BJ (cell line): Measurements from ENCODE around the gene RNF175. TPM values are rescaled to one million over a fixed set of nuclear protein-coding genes. Genes with fewer than 3 reads are reported as not detected.
A peak's percentile ranks its signal among the peaks of the same experiment; 100 is the strongest.

ENCODE experiments used
- CTCF ChIA-PET: fragments of 350-600 bp; formaldehyde crosslinking; extraction: SDS; loops from one replicate; lab custom pipeline; 2021; ENCODE audit warnings: antibody characterized with exemption, inconsistent platforms; lab: Yijun Ruan, JAX
- POLR2A ChIA-PET: fragments of 300-600 bp; sonication (Branson Sonifier 250); formaldehyde crosslinking; extraction: SDS; loops from one replicate; lab custom pipeline; 2021; ENCODE audit warnings: antibody characterized with exemption; lab: Charles Lee
- DNase-seq: peaks from one replicate; pipeline ENCODE4 v3.0.0-alpha.2; 2011; ENCODE audit warnings: low read depth
- H3K27me3 ChIP-seq: 2 replicates; pipeline ENCODE4 v1.6.0; 2011; ENCODE audit warnings: low read length; ENCODE audit not compliant: control insufficient read depth, insufficient read depth
- H3K36me3 ChIP-seq: 2 replicates; pipeline ENCODE4 v1.5.1; 2011; ENCODE audit warnings: low read length; ENCODE audit not compliant: control insufficient read depth, insufficient read depth
- H3K4me3 ChIP-seq: 2 replicates; pipeline ENCODE4 v1.5.1; 2011; ENCODE audit warnings: low read depth, mild to moderate bottlenecking, control low read depth, low read length
- polyA plus RNA-seq: library from polyadenylated mRNA; depleted of rRNA; stranded (reverse); fragments of >200 nt; gene quantifications from 2 replicates; pipeline ENCODE4 v1.2.3, GENCODE V29; 2011
- TF ChIP-seq, protein P1 (sequence below): IDR thresholded peaks from 2 replicates; pipeline ENCODE4 v1.5.1; 2011; ENCODE audit warnings: low read depth, mild to moderate bottlenecking, control low read depth, inconsistent platforms, low read length, moderate library complexity; ENCODE audit not compliant: insufficient read depth

Gene RNF175
- polyA plus RNA-seq, 1 experiment = not detected

DNA sequence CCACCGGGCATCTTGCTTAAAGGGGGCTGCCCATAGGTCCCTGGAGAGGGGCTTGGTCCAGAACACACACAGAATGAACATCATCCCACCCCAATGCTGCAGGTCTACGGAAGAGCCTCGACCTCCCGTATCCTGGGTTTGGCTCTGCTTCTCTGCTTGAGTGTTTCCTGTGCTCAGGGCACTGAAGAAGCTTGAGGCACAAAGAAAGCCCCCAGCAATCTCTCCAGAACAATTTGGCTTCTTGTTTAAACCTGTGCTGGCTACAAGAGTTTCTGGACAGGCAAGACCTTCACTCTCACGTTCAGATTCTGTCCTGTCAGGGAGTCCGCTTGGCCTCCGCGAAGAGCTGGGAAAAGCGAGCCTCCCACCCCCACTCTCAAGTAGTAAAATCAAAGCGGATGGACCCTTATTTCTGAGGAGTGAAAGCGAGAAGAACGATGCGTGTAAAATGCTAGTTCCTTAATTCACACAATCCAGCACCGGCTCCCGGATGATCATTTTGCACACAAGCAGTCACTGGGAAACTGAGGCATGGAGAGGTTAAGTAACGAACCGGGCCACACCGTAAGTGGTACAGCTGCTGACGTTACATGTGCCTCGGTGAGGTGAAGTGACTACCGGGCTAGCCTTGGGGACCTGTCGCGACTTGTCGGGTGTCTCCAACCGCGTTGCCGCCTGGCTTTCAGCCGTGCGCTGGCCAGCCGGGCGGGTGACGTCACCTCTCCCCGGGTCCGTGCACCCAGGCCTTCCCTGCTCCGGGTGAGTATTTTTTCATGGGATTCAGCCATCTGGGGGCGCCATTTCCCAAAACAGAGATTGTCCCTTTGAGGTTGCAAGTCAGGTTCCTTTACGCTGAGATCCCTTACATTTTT, 32.2 kb upstream of the RNF175 start:
- POLR2A ChIA-PET = no interaction called here
- Histone ChIP-seq H3K36me3 (no peaks in the 10 kb centered on the region), H3K27me3 (peaks cover 45% of the 10 kb centered on the region), H3K4me3 (no peak overlapping the region)
- CTCF ChIA-PET = interaction anchor here (0.7 to 1.5 kb wide), 4 partner anchors 9 to 521 kb away, joined by 3 read pairs; no protein-coding TSS in a partner anchor
- TF ChIP-seq, protein P1, sequence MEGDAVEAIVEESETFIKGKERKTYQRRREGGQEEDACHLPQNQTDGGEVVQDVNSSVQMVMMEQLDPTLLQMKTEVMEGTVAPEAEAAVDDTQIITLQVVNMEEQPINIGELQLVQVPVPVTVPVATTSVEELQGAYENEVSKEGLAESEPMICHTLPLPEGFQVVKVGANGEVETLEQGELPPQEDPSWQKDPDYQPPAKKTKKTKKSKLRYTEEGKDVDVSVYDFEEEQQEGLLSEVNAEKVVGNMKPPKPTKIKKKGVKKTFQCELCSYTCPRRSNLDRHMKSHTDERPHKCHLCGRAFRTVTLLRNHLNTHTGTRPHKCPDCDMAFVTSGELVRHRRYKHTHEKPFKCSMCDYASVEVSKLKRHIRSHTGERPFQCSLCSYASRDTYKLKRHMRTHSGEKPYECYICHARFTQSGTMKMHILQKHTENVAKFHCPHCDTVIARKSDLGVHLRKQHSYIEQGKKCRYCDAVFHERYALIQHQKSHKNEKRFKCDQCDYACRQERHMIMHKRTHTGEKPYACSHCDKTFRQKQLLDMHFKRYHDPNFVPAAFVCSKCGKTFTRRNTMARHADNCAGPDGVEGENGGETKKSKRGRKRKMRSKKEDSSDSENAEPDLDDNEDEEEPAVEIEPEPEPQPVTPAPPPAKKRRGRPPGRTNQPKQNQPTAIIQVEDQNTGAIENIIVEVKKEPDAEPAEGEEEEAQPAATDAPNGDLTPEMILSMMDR = 0 out of 2 replicates have a peak, but pooled peaks have one; percentile 19
- no peak for DNase-seq

DNA sequence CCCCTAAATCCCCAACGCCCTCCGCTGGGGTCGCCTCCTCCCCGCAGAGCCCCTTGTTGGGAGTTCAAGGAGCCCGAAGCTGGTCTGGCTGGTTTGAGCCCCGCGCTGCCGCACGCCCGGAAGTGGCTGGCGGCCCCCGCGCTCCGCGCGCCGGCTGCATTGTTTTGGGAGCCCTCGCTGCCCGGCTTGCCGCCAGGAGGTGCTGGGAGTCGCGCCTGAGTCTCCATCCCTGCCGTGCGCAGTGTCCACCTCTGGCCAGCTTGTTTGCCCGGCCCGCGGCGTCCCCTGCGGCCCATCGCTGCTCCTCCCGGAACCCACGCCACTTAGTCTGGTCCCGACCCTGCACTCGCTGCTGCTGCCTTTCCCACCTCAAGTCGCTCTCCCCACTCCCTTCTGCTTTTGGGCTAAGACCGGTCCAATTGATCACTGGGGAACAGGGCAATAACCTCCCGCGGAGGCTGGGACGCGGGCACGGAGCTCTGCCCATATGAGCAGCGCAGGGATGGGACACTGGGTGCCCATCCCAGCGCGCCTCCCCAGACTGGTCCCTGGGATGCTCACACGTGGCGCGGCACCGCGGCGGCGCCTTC, 31.2 kb upstream of the RNF175 start:
- H3K4me3 ChIP-seq = no peak overlapping the region; the same call in 1 of the 2 replicates
- H3K27me3 ChIP-seq = peaks cover 50% of the 10 kb centered on the region
- POLR2A ChIA-PET = no interaction called here
- TF ChIP-seq, protein P1 = peak; percentile 32
- H3K36me3 ChIP-seq = no peaks in the 10 kb centered on the region
- CTCF ChIA-PET = interaction anchor here (0.7 to 1.5 kb wide), 2 partner anchors 8 to 137 kb away, joined by 3 read pairs; no protein-coding TSS in a partner anchor
- no peak for DNase-seq

DNA sequence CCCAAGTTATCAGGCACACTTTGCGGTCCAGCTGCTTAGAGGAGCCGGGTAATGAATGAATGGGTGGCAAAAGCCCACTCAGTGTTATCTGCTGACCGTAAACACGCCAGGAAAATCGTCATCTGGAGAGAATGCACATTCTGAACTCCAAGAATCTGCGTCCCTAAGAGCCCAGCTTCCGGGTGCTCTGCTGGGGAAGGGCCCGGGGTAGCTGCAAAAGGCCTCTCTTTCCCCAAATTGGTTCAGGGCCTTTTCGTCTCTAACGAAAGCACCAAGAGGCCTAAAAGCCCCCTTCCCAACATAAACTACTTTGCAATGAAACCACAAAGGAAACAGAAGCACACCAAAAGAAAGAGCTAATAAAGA, 30.7 kb upstream of the RNF175 start:
- ChIA-PET POLR2A (no interaction called here), CTCF (no interaction called here)
- no peak overlapping the region for H3K4me3 ChIP-seq
- peaks cover 50% of the 10 kb centered on the region for H3K27me3 ChIP-seq
- TF ChIP-seq, protein P1 = no peak
- no peak for DNase-seq
- no peaks in the 10 kb centered on the region for H3K36me3 ChIP-seq

DNA sequence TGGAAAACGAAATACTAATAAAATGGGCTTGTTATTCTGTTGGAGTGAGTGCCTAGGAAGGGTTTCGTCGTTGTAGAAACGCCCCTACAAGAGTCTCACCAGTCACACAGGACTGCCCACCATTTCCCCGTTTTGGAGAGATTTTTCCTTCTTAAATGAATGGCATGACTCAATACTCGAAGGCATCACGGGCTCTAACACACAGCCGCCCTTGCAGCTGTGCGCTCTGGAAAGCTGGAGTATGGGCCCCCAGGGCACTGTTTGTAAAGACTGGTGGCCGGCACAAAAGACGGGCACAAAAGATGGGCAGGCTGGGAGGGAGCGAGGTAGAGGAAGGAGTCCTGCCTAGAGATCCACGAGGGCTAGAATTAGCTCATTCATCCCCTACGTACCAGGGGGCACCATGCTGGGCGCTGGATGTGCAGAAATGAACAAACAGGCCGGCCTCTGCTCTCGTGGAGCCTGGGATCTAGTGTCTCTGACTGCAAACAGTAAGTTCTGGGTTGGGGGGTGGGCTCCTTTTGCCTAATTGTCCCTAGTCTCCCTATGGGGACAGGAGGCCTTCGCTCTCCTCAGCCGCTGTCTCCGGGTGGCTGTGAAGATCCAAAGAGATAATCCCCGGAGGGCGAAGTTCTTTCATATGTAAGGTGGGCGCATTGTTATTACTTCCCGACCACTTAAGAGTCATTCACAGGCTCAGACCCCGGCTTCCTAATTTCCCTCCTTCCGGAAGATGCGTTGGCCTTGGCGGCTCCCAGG, 30.1 kb upstream of the RNF175 start:
- no peak for DNase-seq
- TF ChIP-seq, protein P1 = no peak
- H3K27me3 ChIP-seq = peaks cover 50% of the 10 kb centered on the region
- POLR2A ChIA-PET = no interaction called here
- no peaks in the 10 kb centered on the region for H3K36me3 ChIP-seq
- no peak overlapping the region for H3K4me3 ChIP-seq
- CTCF ChIA-PET = no interaction called here
